GM19193 (cell line): ENCODE data around the gene PSMB9.

Source experiments
- POLR2A ChIP-seq: IDR thresholded peaks from 4 replicates; pipeline ENCODE4 v1.6.1; 2011; ENCODE audit not compliant: insufficient read depth, insufficient read length; ENCODE audit errors: extremely low read depth

The PSMB9 gene

GRCh38 chr6:32835167-32835893 is 18.7 kb upstream of the PSMB9 start:
- TF ChIP-seq POLR2A: no peak

- no peak for TF ChIP-seq POLR2A
Observed at GRCh38 chr6:32836873-32837272, 17.1 kb upstream of the PSMB9 start.

GRCh38 chr6:32837651-32838113 is 16.3 kb upstream of the PSMB9 start:
- no peak for TF ChIP-seq POLR2A

GRCh38 chr6:32838114-32838958 is 15.7 kb upstream of the PSMB9 start, which contains the start of gene TAP2:
Gene TAP2, minus strand, starts transcription at chr6:32838739. Its CDS starts 506 bp downstream, at chr6:32838233.
- TF ChIP-seq POLR2A: peak; percentile 69

GRCh38 chr6:32839356-32839755 is 14.6 kb upstream of the PSMB9 start:
- peak; percentile 8 for TF ChIP-seq POLR2A

GRCh38 chr6:32840604-32841246 is 13.3 kb upstream of the PSMB9 start:
- peak; percentile 50 for TF ChIP-seq POLR2A

GRCh38 chr6:32842021-32842650 is 11.9 kb upstream of the PSMB9 start:
- no peak for TF ChIP-seq POLR2A

- no peak for TF ChIP-seq POLR2A
Observed at GRCh38 chr6:32842690-32843089, 11.3 kb upstream of the PSMB9 start.

- TF ChIP-seq POLR2A: no peak
Observed at GRCh38 chr6:32843331-32843978, 10.5 kb upstream of the PSMB9 start.

- peak; percentile 92 for TF ChIP-seq POLR2A
Observed at GRCh38 chr6:32843979-32844838, 9.8 kb upstream of the PSMB9 start, which contains the start of gene PSMB8. Gene PSMB8, minus strand, starts transcription at chr6:32844047. Its CDS starts 51 bp downstream, at chr6:32843996.

GRCh38 chr6:32844839-32845383 is 9.1 kb upstream of the PSMB9 start:
- TF ChIP-seq POLR2A: peak; percentile 90

- peak; percentile 65 for TF ChIP-seq POLR2A
Observed at GRCh38 chr6:32845384-32845884, 8.6 kb upstream of the PSMB9 start.

GRCh38 chr6:32847004-32847403 is 7.0 kb upstream of the PSMB9 start:
- TF ChIP-seq POLR2A: no peak

- peak; percentile 30 for TF ChIP-seq POLR2A
Observed at GRCh38 chr6:32847795-32848194, 6.2 kb upstream of the PSMB9 start.

GRCh38 chr6:32849126-32849525 is 4.9 kb upstream of the PSMB9 start:
- TF ChIP-seq POLR2A: no peak
